ENCODE data around the gene TRAFD1.
A peak's percentile ranks its signal among the peaks of the same experiment; 100 is the strongest.

The TRAFD1 gene

DNA sequence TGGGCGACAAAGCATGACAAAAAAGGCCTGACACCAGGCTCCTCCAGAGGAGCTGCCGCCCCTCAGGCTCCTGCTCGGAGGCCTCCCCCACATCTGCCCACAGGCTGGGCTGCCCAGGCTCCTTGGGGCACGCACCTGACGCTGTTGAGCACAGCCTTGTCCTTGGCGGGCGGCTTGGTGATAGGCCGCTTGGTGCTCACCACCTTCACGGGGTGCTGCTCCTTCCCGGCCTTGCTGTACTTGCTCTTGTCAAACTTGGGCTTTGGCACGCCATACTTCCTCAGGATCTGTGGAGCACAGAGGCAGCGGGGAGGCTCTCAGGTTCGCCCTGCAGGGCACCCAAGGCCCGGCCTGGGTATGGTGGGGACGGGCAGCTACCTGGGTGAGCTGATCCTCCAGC, 53.4 kb downstream of the TRAFD1 start:
- DNase-seq = no peak

GRCh38 chr12:112179341-112179740, 54.0 kb downstream of the TRAFD1 start:
- DNase-seq = no peak

- DNase-seq = no peak
These were observed 54.6 kb downstream of the TRAFD1 start for GRCh38 chr12:112179916-112180315.

DNA sequence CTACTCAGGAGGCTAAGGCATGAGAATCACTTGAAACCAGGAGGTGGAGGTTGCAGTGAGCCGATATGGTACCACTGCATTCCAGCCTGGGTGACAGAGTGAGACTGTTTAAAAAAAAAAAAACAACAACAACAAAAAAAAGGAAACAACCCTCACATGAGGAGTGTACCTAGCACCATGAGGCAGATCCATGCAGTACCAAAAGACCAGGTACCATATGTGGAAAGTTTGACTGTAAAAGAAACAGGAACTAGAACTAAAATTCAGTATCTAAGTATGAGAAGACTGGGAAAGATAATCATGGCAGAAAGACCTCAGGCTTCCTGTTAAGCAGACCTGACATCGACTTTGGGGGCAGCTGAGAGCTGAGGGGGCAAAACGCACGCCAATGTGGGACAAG, 55.1 kb downstream of the TRAFD1 start:
- no peak for DNase-seq

DNA sequence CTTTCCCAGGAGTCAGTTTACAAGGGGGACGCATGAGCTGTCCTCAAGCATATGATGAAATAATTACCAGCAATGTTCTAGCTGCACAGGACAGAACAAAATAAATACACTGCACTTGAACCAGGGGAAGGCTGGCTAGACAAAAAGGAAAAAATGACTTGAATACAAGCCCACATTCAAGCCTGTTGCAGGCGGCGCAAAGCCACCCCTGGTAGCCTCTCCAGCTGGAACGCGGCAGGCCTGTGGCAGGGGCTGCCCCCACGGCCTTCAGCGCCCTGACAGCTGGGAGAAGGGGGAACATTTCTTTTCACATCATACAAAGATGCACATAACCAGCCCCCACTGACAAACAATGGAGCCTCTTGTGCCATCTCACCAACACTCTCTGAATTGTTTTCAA, 57.1 kb downstream of the TRAFD1 start:
- no peak for DNase-seq

DNA sequence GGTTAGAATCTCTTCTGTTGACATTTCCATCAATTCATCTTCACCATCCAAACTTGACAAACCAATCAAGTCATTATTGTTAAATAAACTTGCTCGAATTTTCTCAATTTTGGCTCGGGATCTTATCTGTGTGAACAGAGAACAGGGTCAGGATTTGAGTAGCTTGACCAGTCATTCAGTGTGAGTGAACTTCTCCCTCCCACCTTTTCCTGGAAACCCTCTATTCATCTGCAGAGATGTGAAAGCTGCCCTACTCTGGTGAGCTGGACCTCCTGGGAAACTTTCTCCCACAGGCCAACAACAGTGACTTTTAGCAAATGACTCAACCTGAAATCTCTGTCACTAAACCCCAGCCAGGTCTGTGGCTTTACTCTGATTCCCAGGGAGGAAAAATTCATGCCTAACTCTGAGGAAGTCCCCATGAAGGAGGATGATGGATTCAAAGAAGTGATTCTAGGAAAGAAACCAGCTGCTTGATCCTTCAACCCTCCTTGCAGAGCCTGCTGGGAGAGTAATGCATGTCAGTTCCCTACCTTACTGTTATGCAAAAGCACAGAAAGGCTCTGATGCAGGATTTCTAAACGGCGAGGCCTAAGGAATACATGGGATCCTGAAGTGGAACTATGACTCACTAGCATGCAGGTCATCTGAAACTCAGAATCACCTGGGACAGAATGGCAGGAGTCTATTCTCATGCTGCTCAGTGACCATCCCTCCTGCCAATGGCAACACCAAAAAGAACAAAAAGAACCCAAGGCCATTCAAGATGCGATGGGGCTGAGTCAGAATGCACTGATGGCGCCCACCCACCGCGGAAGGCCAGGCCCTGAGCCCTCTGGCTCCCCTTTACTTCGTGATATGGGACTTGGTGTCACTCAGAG, 58.0 kb downstream of the TRAFD1 start:
- DNase-seq = no peak

DNA sequence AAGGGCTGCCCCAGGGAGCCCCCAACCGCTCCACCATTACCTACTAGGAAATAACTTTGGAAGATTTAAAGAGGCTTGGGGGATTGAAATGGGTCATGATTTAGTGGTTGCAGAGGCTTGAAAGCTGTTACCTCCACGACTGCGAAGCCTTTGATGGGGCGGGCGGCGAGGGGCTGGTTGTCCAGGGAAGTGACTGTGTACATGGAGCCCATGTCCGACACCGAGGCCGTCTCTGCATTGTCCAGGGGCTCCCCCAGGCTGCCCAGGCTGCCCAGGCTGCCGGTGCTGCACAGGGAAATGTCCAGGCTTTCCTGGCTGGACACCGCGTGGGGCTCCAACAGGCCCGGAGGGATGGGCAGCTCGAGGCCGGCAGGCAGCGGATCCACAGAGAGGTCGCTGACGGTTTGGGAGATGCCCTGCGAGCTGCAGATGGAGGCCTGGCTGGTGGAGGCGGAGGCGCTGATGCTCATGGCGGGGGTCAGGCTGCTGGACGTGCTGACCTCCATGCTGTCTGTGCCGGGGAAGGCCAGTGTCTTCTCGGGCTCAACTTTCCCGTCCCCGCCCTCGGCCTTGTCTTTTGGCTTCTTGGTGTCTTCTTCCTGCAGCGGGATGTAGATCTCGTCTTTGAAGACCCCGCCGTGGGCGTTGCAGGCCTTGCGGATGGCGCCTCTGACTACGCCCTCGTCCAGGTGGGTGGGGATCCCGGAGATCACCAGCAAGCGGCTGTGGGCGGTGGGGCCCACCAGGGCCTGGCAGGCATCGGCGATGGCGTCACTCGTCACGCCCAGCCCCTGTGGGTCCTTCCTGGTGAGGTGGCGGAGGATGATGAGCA, 58.9 kb downstream of the TRAFD1 start:
- no peak for DNase-seq

DNA sequence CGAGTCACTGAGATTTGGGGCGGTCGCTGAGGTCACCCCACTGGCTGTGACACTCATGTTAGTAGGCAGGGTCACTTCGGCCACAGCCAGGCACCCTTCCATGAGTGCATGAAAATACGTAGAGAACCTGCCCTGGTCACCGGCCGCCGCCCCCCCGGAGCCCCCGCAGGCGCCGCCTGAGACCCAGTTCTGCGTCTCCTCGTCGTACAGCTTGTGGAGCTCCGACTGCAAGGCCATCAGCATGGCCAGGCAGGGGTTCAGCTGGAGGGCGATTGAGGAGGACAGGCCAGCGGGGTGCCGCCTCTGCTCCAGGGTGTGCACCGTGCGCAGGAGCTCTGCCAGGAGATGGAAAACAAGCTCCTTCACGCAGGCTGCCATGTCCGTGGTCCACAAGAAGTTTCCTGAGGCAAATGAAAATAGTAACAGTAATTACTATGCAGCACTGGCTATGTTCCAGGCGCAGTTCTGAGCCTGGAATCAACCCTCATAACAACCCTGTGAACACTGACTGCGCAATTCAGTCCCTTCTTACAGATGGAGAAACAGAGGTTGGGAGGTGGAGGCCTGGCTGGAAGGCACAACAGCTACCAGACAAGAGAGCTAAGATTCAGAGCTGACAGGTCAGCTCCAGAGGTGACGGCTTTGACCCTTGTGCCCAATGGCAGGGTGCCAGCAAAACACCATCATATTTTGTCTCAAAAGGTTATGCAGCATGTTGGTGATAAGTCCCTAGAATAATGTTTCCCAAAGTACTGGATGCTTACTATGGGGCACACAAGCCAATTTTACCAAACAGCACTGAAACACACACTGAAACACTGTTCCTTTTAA, 59.9 kb downstream of the TRAFD1 start:
- no peak for DNase-seq

- DNase-seq = no peak
These were observed 62.9 kb downstream of the TRAFD1 start for GRCh38 chr12:112188130-112188830.

DNA sequence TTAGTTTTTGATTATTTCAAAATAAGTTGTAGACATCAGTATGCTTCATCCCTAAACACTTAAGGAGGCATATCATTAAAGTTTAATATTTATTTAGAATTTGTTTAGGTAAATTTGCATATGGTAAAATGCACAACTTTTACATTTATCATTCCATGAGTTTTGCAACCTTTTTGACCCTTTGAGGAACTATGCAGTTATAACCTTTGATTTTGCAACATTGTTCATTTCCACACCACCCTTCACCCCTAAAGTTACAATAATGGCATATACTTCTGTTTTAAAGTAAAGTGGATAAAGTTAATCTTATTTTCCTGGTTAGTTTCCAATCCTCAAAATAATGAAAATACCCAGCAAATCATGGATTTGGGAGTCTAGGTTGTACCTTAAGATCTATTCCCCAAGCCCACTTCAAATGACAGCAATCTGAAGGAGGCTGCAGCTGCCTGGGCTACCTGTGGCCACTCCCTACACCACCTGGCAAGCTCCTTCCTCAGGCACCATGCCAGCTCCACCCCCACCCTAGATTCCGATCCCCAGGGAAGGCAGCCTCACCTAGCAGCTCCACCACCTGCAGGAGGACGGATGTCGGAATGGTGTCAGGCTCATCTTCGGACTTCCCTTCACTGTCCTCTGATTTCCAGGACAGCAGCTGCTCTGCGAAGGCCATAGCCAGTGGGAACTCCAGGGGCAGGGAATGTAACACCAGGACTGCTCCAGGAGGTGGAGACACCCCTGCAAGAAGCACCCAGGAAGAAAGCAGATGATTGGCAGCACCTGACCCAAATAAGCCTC, 65.1 kb downstream of the TRAFD1 start:
- DNase-seq = no peak

GRCh38 chr12:112191201-112191600, 65.8 kb downstream of the TRAFD1 start:
- no peak for DNase-seq

DNA sequence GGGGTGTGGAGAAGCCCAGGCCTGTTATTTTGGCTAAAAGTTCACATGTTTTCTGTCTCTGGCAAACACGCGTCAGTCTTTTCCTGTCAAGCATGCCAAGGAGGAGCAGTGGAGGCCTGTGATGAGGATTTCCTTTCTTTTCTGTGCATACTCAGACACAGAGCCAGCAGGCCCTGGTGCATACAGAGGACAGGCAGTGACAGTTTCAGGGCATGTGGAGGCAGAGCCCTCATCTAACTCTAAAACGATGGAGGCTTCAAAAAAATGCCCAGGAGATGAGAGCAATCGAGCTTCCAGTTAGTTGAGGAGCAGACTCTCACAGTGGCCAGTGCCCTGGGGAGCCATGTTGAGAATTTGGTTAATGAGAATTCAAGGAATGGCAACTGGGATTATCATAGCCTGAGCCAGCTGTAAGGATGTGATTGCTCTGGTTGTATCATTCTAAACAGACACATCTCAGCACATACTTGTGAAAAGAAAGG, 66.5 kb downstream of the TRAFD1 start:
- no peak for DNase-seq

DNA sequence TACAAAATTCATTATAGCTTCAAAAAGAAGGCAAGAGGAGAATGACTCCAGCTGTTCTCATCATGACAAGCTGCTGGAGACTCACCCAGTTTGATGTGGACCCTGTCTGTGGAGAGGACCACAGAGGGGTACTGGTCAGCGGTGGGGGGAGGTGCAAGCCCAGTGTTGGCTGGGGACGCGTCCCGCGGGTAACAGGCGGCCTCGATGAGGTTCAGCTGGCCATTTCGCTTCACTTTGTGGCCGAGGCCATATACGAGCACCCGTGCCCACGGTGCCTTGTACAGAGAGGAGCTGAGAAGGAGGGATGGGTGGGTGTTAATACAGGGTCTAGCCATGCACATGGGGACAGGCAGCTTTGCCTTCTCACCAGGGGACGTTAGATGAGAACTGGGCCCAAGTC, 67.1 kb downstream of the TRAFD1 start:
- DNase-seq = no peak

- no peak for DNase-seq
These were observed 69.4 kb downstream of the TRAFD1 start for GRCh38 chr12:112194601-112195247.

DNA sequence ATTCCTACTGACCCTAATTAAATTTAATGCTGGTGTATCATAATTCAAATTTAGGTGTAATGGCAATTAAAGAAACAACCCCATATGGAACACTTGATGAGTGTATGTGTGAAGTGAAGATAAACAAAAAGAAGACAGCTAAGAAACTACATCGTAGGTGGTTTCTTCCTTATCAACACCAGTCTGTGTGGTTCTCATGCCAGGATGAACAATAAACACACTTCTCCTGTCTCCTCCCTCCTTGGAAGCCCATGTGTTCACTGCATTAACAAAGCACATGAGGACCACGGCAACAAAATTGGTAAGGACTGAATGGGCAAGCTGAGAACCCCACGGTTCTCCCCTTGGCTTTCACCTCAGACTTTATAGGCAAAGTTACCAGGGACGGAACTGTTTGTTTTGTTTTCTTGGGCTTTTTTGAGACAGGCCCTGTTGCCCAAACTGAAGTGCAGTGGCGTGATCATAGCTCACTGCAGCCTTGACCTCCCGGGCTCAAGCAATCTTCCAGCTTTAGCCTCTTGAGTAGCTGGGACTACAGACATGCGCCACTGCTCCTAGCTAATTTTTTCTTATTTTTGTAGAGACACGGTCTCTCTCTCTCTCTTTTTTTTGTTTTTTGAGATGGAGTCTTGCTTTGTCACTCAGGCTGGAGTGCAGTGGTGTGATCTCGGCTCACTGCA, 71.0 kb downstream of the TRAFD1 start:
- no peak for DNase-seq

DNA sequence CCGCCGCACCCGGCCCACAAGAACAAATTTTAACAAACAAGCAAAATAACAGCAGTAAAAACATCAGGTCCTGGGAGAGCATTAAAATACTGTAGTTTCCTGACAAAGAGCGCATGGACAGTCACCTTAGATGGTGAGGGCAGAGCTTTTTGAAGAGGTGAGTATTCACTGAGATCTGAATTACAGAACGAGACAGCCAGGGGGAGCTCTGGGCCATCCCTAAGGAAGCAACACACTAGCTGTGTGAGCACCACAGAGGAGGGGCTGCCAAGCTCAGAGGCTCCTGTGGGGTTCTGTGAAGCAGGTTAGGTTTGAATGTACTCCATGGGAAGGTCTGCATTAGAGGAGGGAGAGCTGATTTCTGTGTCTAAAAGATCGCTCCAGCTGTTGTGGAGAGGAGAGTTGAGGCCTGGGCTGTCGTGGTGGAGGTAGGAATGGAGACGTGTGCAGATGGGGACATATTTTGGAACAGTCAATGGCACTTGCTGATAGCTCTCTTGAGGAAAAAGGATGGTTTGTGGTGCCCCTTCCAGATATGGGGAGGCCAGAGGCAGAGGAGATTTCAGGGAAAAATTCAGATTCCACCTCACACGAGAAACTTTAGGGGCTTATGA, 72.9 kb downstream of the TRAFD1 start:
- DNase-seq = peak; percentile 36

DNA sequence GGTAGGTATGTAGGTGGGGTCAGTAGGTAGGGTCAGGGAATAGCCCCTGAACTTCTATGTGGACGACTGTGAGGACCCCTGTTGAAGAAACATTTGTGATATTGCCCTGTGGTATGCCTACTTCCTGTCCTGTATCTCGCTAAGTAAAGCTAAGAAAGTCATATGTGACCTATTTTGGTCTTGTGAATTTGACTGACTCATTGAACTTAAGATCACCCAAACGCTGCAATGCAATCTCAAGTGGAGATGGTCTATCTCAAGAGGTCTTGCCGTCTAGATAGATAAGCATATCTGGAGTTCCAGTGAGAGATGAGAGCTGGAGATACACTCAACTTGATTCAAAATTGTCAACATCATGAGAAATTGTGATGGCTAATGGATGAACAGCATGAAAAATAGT, 73.8 kb downstream of the TRAFD1 start:
- no peak for DNase-seq

All from CD4-positive, alpha-beta T cell treated with Interferon gamma for 1 hour (primary cell).